Ishikawa (cell line): ENCODE measurements around the gene PREX1.

Experiments used
- EGR1 ChIP-seq: IDR thresholded peaks from 2 replicates; pipeline ENCODE4 v1.6.1; 2012
- EP300 ChIP-seq: IDR thresholded peaks from 2 replicates; pipeline ENCODE4 v1.6.1; 2012; ENCODE audit warnings: borderline replicate concordance
- RAD21 ChIP-seq: IDR thresholded peaks from 2 replicates; pipeline ENCODE4 v1.6.1; 2012; ENCODE audit warnings: low read depth
- TEAD4 ChIP-seq: IDR thresholded peaks from 2 replicates; pipeline ENCODE4 v1.6.1; 2012
- TF ChIP-seq, protein P1 (sequence below): IDR thresholded peaks from 2 replicates; pipeline ENCODE4 v1.6.1; 2012
- TF ChIP-seq, protein P2 (sequence below): IDR thresholded peaks from 2 replicates; pipeline ENCODE4 v1.6.1; 2012; ENCODE audit warnings: low read depth, mild to moderate bottlenecking

DNA sequence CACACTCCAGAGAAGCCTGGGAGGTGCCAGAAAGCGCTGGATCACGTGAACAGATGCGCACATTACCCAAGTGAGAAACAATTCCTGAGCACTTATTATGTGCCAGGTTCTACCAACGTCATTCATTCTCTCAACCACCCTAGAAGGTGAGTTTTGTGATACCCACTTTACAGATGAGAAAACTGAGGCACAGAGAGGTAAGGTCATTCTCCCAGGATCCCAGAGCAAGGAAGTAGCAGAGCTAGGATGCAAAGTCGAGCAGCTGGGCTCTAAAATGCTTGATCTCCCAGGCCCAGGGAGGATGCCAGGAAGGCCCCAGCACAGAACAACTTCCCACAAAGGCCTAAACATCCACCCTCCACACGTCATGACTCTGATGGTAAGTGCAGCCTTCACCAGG lies 85.6 kb downstream of the PREX1 start:
- TF ChIP-seq, protein P1, sequence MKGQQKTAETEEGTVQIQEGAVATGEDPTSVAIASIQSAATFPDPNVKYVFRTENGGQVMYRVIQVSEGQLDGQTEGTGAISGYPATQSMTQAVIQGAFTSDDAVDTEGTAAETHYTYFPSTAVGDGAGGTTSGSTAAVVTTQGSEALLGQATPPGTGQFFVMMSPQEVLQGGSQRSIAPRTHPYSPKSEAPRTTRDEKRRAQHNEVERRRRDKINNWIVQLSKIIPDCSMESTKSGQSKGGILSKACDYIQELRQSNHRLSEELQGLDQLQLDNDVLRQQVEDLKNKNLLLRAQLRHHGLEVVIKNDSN: no peak
- TF ChIP-seq, protein P2, sequence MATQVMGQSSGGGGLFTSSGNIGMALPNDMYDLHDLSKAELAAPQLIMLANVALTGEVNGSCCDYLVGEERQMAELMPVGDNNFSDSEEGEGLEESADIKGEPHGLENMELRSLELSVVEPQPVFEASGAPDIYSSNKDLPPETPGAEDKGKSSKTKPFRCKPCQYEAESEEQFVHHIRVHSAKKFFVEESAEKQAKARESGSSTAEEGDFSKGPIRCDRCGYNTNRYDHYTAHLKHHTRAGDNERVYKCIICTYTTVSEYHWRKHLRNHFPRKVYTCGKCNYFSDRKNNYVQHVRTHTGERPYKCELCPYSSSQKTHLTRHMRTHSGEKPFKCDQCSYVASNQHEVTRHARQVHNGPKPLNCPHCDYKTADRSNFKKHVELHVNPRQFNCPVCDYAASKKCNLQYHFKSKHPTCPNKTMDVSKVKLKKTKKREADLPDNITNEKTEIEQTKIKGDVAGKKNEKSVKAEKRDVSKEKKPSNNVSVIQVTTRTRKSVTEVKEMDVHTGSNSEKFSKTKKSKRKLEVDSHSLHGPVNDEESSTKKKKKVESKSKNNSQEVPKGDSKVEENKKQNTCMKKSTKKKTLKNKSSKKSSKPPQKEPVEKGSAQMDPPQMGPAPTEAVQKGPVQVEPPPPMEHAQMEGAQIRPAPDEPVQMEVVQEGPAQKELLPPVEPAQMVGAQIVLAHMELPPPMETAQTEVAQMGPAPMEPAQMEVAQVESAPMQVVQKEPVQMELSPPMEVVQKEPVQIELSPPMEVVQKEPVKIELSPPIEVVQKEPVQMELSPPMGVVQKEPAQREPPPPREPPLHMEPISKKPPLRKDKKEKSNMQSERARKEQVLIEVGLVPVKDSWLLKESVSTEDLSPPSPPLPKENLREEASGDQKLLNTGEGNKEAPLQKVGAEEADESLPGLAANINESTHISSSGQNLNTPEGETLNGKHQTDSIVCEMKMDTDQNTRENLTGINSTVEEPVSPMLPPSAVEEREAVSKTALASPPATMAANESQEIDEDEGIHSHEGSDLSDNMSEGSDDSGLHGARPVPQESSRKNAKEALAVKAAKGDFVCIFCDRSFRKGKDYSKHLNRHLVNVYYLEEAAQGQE: no peak
- TF ChIP-seq RAD21 (no peak), EP300 (no peak), EGR1 (no peak), TEAD4 (no peak)
